Prostate gland (tissue), 2 donors: ENCODE data around the gene HOXA3. TPM values are rescaled to one million over a fixed set of nuclear protein-coding genes. Genes with fewer than 3 reads are reported as not detected.

Experiments used
- DNase-seq: peaks from one replicate; pipeline ENCODE4 v3.0.0-alpha.2; 2019; ENCODE audit warnings: low spot score
- H3K27ac ChIP-seq, 2 donors: fragments of 200-600 bp; sonication (generic); 2 replicates each; pipeline ENCODE4 v1.5.1; 2017 to 2019
- H3K27me3 ChIP-seq: fragments of 200-600 bp; sonication (generic); replicated peaks from 2 replicates; pipeline ENCODE4 v1.5.1; 2019; ENCODE audit not compliant: insufficient read depth
- H3K36me3 ChIP-seq, 2 donors: fragments of 200-600 bp; sonication (generic); 1 replicate in 1 of 2; 2 replicates in 1 of 2; pipeline versions ENCODE4 v1.5.1 to v1.8.1; 2017 to 2019
- H3K4me1 ChIP-seq: fragments of 200-600 bp; sonication (generic); replicated peaks from 2 replicates; pipeline ENCODE4 v1.5.1; 2019
- H3K4me3 ChIP-seq, 2 donors: fragments of 200-600 bp; sonication (generic); 2 replicates each; pipeline ENCODE4 v1.5.1; 2017 to 2019
- H3K9me3 ChIP-seq: fragments of 200-600 bp; sonication (generic); 2 replicates; pipeline ENCODE4 v1.5.1; 2017
- CTCF ChIP-seq, 4 experiments: fragments of 200-600 bp in 2 of 4; fragments of 450-650 bp in 2 of 4; sonication (generic) in 2 of 4; IDR thresholded peaks; 1 replicate in 3 of 4; 2 replicates in 1 of 4; pipeline ENCODE4 v1.5.1; 2016 to 2019; ENCODE audit warnings: antibody characterized with exemption in 4 of 4, mild to moderate bottlenecking in 2 of 4, moderate library complexity in 2 of 4
- POLR2A ChIP-seq: fragments of 450-650 bp; IDR thresholded peaks from one replicate; pipeline ENCODE4 v1.6.1; 2016; ENCODE audit warnings: antibody characterized with exemption, mild to moderate bottlenecking
- POLR2AphosphoS5 ChIP-seq: sonication (generic); formaldehyde crosslinking; IDR thresholded peaks from one replicate; pipeline ENCODE4 v1.6.1; 2017; ENCODE audit warnings: antibody characterized with exemption
- WGBS: methylation state at CpG from one replicate; pipeline ENCODE4 v1.1.5; 2018; 5-methylcytosine and 5-hydroxymethylcytosine counted together
- intact Hi-C: fragments of 100-400 bp; cut with DNase I; formaldehyde crosslinking; loops from one replicate; pipeline ENCODE4 v1.14.2; 2022
- total RNA-seq, 2 donors: library from RNA; depleted of rRNA; stranded (reverse); fragments of >200 nt; gene quantifications; one replicate each; pipeline ENCODE4 v1.1.0, GENCODE V29; 2016

The HOXA3 gene
- total RNA-seq, 2 donors from 2014 or later = 2.8 to 3.1 TPM

GRCh38 chr7:27091941-27092818, 60.2 kb downstream of the HOXA3 start:
- intact Hi-C loops = loop anchor here (10.0 kb wide), 1 partner anchor 227 kb away; the partner anchor contains the start of gene SKAP2
- Histone ChIP-seq H3K4me3 (no peak overlapping the region), H3K36me3 (no peaks in the 10 kb centered on the region), H3K27ac (no peak overlapping the region), H3K4me1 (no peaks in the 10 kb centered on the region), H3K27me3 (no peaks in the 10 kb centered on the region), H3K9me3 (no peaks in the 10 kb centered on the region)
- no peak for DNase-seq
- 67% methylated on average over 9 of the region's 9 CpGs for WGBS
- TF ChIP-seq POLR2AphosphoS5 (no peak), CTCF (IDR thresholded peaks at IDR 0.05) (no peak), POLR2A (no peak)

GRCh38 chr7:27091105-27091504, 61.3 kb downstream of the HOXA3 start:
- TF ChIP-seq CTCF (IDR thresholded peaks at IDR 0.05) (no peak), POLR2A (no peak), POLR2AphosphoS5 (no peak)
- Histone ChIP-seq H3K9me3 (no peaks in the 10 kb centered on the region), H3K27me3 (no peaks in the 10 kb centered on the region), H3K4me3 (no peak overlapping the region), H3K27ac (no peak overlapping the region), H3K4me1 (no peaks in the 10 kb centered on the region), H3K36me3 (no peaks in the 10 kb centered on the region)
- 29% methylated on average over 3 of the region's 3 CpGs for WGBS
- intact Hi-C loops = loop anchor here (10.0 kb wide), 1 partner anchor 226 kb away; the partner anchor contains the start of gene SKAP2
- DNase-seq = no peak

- H3K4me1 ChIP-seq = no peaks in the 10 kb centered on the region
- H3K36me3 ChIP-seq = no peaks in the 10 kb centered on the region
- TF ChIP-seq POLR2A = no peak
- TF ChIP-seq CTCF (IDR thresholded peaks at IDR 0.05) = no peak
- no peak for TF ChIP-seq POLR2AphosphoS5
- H3K27me3 ChIP-seq = no peaks in the 10 kb centered on the region
- H3K9me3 ChIP-seq = no peaks in the 10 kb centered on the region
- H3K27ac ChIP-seq = no peak overlapping the region
- intact Hi-C loops = no loop called here
- no peak for DNase-seq
- no peak overlapping the region for H3K4me3 ChIP-seq
- 39% methylated on average over 68 of the region's 68 CpGs for WGBS
Observed at GRCh38 chr7:27088002-27088922, 64.1 kb downstream of the HOXA3 start.

- H3K4me3 ChIP-seq = no peak overlapping the region
- no peaks in the 10 kb centered on the region for H3K36me3 ChIP-seq
- DNase-seq = no peak
- H3K27ac ChIP-seq = no peak overlapping the region
- TF ChIP-seq CTCF (IDR thresholded peaks at IDR 0.05) = no peak
- TF ChIP-seq POLR2A = no peak
- no peak for TF ChIP-seq POLR2AphosphoS5
- no peaks in the 10 kb centered on the region for H3K27me3 ChIP-seq
- no peaks in the 10 kb centered on the region for H3K4me1 ChIP-seq
- intact Hi-C loops = no loop called here
- 86% methylated on average over 2 of the region's 2 CpGs for WGBS
- no peaks in the 10 kb centered on the region for H3K9me3 ChIP-seq
Observed at GRCh38 chr7:27083646-27084045, 68.7 kb downstream of the HOXA3 start.
